NCI-H526 treated with DMSO at 0.1 percent for 48 hours (cell line): ENCODE results near the gene AUTS2.
"Not testable (repeated sequence)": the region's sequence is repeated elsewhere in the genome, so short reads cannot be mapped to it uniquely, and the experiment has no call there.

ENCODE experiments used
- DNase-seq: peaks from one replicate; lab custom pipeline; 2025; lab: John Stamatoyannopoulos, UW

The AUTS2 gene

GRCh38 chr7:70257921-70258320, 659.6 kb downstream of the AUTS2 start:
- DNase-seq, result no peak

GRCh38 chr7:70259502-70259901, 661.2 kb downstream of the AUTS2 start:
- DNase-seq, result no peak

- no peak for DNase-seq
These were observed 665.4 kb downstream of the AUTS2 start for GRCh38 chr7:70263471-70264255.

- no peak for DNase-seq
These were observed 667.9 kb downstream of the AUTS2 start for GRCh38 chr7:70266186-70266585.

DNA sequence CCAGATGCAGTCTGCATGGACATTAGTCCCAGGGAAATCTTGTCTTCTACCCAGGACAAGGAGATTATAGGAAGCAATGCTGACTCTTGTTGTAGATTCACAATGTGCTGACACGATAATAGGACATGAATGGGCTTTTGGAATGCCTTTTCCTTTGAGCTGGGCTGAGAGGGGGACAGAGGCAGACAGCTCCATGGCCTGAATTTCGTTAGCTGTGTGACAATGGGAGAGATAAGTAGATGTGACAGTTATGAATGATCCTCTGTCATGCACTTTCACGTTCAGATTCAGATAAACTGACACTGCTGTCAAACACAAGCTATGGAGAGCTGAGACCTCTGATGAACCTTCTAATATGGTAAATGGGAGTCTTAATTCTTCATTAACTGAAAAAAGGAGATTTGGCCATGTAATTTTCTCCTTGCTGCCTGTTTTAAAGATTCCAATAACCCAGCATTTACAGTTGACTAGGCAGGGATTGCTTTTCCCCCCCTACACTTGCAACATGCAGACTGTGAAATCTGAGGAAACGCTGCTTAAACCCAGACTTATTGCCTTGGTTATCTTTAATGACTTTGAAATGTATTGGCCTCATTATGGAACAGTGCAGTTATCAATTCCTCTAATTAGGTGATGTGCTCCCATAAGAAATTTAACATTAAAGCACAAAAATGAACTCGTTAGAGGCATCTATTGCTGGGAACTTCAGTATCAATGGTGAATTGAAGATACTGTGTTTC, 669.3 kb downstream of the AUTS2 start:
- DNase-seq, result no peak

- no peak for DNase-seq
These were observed 669.9 kb downstream of the AUTS2 start for GRCh38 chr7:70268179-70268578.

DNA sequence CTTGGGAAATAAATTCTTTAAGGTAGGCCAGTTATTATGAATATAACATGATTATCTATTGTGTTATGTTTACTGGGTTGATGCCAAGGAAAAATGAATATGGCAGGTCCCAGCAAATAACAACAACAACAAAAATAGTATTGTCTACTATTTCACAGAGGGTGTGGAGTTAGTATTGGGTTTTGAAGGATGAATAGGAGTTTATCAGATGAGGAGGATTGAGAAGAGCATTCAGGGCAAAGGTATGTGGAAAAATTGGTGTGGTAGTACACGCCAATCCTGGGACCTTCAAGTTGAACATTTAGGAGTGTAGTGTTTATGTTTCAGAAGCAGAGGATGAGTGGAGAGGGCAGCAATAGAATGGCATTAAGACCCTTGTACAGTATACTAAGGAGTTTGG, 671.9 kb downstream of the AUTS2 start:
- DNase-seq, result no peak

- DNase-seq, result no peak
These were observed 673.4 kb downstream of the AUTS2 start for GRCh38 chr7:70271617-70272081.

- DNase-seq, result not testable (repeated sequence)
These were observed 677.3 kb downstream of the AUTS2 start for GRCh38 chr7:70275570-70275969.

GRCh38 chr7:70285187-70285586, 686.9 kb downstream of the AUTS2 start:
- no peak for DNase-seq

DNA sequence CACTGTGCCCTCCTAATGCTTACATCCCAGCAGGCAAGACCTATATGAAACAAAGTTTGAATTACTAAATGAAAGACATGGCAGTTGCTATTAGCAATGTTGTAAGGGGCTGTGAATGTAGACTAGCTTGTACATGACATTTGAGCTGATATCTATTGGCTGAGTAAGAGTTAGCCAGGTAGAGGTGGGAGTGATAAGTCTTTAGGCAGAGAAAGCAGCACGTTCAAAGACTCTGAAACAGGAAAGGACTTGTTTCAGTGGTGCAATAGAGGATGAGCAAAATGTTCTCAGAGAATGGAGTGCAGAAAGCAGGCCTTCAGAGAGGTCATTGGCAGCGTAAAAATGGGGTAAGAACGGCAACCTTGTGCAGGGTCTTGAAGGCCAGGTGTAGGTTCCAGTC, 687.6 kb downstream of the AUTS2 start:
- DNase-seq, result no peak

GRCh38 chr7:70288781-70289456, 690.6 kb downstream of the AUTS2 start:
- no peak for DNase-seq

GRCh38 chr7:70292716-70293115, 694.4 kb downstream of the AUTS2 start:
- DNase-seq, result no peak

DNA sequence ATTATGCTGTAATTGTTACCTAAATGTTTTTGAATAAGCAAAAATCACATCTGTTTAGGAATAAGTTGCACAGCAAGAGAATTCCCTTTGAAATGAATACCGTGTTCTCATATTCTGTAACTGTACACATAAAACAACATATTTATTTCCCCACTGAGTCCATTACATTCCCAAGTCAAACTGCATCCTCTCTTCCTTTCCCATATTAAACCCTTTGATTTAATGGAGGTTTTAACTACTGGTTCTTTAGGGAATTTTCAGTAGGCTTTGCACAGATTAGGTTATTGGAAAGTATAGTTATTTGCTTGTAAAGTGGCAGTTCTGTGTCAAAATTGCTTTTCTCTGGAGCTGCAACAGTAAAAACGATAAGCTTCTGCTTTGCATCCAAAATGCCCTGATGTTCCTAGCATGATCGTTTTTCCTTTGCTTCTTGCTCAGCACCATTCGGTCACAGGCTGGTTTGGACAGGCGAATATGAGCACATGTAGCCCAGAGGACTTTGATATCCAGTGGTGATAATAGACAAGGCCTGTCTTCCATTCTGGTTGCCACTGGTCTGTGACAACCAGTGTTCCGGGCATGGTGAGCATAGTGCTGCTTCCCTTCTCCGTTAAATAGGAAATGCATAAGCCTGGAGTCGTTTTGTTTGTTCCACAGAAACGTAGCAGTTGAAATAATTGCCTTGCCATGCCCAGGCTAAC, 696.1 kb downstream of the AUTS2 start:
- DNase-seq, result no peak

GRCh38 chr7:70298780-70299471, 700.7 kb downstream of the AUTS2 start:
- no peak for DNase-seq

- no peak for DNase-seq
These were observed 701.2 kb downstream of the AUTS2 start for GRCh38 chr7:70299472-70299807.

- DNase-seq, result no peak
These were observed 703.5 kb downstream of the AUTS2 start for GRCh38 chr7:70301673-70302185.

DNA sequence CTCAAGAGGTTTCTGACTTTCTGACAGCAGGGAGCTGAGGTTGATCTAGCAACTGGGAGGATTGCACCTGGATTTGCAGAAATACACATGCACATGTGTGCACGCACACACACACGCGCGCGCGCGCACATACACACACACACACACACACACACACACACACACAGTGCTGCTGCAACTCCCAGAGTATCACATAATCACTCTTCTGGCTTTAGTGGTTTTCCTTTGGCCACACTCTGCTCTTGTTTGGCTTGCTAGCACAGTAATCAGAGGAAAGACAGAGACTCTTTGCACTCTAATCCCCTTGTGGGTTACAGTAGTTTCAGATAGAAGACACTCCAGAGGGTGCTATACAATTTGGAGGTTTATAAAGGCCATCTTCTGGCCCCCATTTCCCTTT, 705.0 kb downstream of the AUTS2 start:
- no peak for DNase-seq

DNA sequence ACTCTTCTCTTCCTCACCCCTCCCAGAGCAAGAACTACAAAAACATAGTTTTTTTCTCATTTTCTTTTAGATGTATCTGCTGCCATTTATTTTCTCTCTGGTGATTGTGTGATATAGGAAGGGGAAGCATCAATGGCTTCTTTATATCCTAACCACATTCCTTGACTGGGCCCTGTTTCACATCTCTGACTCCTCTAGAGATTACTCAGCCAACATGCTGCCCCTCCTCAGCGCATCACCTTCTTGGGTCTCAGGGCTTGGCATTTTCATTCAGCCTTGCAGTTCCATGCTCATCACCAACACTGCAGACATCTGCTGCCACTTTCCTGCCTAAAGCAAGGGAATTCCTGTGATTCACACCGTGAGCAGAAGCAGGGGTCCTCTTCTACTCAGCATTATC, 705.5 kb downstream of the AUTS2 start:
- no peak for DNase-seq

DNA sequence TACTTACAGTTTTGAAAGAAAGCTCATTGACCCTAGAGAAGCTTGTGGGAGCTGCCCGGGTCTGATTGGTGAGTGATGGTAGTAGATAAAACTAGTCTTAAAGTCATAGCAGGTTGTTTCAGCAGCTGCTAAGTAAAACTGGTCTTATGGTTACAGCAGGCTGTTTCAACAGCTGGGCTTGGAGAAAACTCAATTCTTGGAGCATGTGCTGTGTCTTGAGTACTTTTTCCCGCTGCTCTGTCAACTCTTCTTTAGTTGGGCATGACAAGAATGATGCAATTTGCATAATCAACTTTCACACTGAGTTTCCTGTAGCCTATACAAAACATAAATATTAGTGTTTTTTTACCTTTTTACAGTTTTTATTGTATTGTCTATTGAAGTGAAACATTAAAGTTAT, 707.9 kb downstream of the AUTS2 start:
- DNase-seq, result no peak

- no peak for DNase-seq
These were observed 709.4 kb downstream of the AUTS2 start for GRCh38 chr7:70307544-70308106.
